Measurements from ENCODE around the gene CREB3L4.
"Not testable (repeated sequence)": the region's sequence is repeated elsewhere in the genome, so short reads cannot be mapped to it uniquely, and the experiment has no call there.

- not testable (repeated sequence) for TF ChIP-seq USF2 (IDR thresholded peaks at IDR 0.05; ENCODE audit: low read depth, low read length); CTCF (conservative IDR thresholded peaks at IDR 0.05; ENCODE audit: low read depth, low read length); RAD21 (IDR thresholded peaks at IDR 0.05; ENCODE audit: low read length)
- TF ChIP-seq MAFK (IDR thresholded peaks at IDR 0.05; ENCODE audit: low read depth, low read length), result 0 out of 2 replicates have a peak, but pooled peaks have one; percentile 20
Measured at GRCh38 chr1:153996882-153997281, 29.2 kb downstream of the CREB3L4 start.
